Ishikawa (cell line): ENCODE measurements around the gene NTS.
A peak's percentile ranks its signal among the peaks of the same experiment; 100 is the strongest.

Experiments used
- CEBPB ChIP-seq: IDR thresholded peaks from 2 replicates; pipeline ENCODE4 v1.6.1; 2012
- EGR1 ChIP-seq: IDR thresholded peaks from 2 replicates; pipeline ENCODE4 v1.6.1; 2012
- EP300 ChIP-seq: IDR thresholded peaks from 2 replicates; pipeline ENCODE4 v1.6.1; 2012; ENCODE audit warnings: borderline replicate concordance
- NFIC ChIP-seq: IDR thresholded peaks from 2 replicates; pipeline ENCODE4 v1.6.1; 2012
- RAD21 ChIP-seq: IDR thresholded peaks from 2 replicates; pipeline ENCODE4 v1.6.1; 2012; ENCODE audit warnings: low read depth
- REST ChIP-seq: IDR thresholded peaks from 2 replicates; pipeline ENCODE4 v1.6.1; 2012; ENCODE audit warnings: low read depth, mild to moderate bottlenecking
- TEAD4 ChIP-seq: IDR thresholded peaks from 2 replicates; pipeline ENCODE4 v1.6.1; 2012
- YY1 ChIP-seq: IDR thresholded peaks from 2 replicates; pipeline ENCODE4 v1.6.1; 2012; ENCODE audit warnings: low read depth
- TF ChIP-seq, protein P1 (sequence below): IDR thresholded peaks from 2 replicates; pipeline ENCODE4 v1.6.1; 2012
- TF ChIP-seq, protein P2 (sequence below): IDR thresholded peaks from 2 replicates; pipeline ENCODE4 v1.6.1; 2012

- TF ChIP-seq REST (no peak), EP300 (no peak), CEBPB (no peak), EGR1 (no peak), YY1 (no peak), TEAD4 (no peak), NFIC (no peak), RAD21 (peak; percentile 82)
- TF ChIP-seq, protein P1, sequence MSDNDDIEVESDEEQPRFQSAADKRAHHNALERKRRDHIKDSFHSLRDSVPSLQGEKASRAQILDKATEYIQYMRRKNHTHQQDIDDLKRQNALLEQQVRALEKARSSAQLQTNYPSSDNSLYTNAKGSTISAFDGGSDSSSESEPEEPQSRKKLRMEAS, result no peak
- TF ChIP-seq, protein P2, sequence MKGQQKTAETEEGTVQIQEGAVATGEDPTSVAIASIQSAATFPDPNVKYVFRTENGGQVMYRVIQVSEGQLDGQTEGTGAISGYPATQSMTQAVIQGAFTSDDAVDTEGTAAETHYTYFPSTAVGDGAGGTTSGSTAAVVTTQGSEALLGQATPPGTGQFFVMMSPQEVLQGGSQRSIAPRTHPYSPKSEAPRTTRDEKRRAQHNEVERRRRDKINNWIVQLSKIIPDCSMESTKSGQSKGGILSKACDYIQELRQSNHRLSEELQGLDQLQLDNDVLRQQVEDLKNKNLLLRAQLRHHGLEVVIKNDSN, result no peak
These were observed 6.9 kb upstream of the NTS start for GRCh38 chr12:85866986-85867776.
